HEK293 (cell line): Measurements from ENCODE around the gene MTMR12.

Experiments
- HOXD13 ChIP-seq: sonication (generic); formaldehyde crosslinking; IDR thresholded peaks from 2 replicates; pipeline ENCODE4 v1.8.0; 2022; ENCODE audit warnings: missing genetic modification reagents, borderline replicate concordance
- KLF16 ChIP-seq: fragments of 450-650 bp; formaldehyde crosslinking; IDR thresholded peaks from 2 replicates; pipeline ENCODE4 v1.5.1; 2017; ENCODE audit warnings: missing biosample characterization, missing genetic modification characterization
- KLF7 ChIP-seq: fragments of 450-650 bp; formaldehyde crosslinking; IDR thresholded peaks from 2 replicates; pipeline ENCODE4 v1.5.1; 2016; ENCODE audit warnings: missing biosample characterization, missing genetic modification characterization, borderline replicate concordance
- ZNF16 ChIP-seq: fragments of 450-650 bp; formaldehyde crosslinking; IDR thresholded peaks from 2 replicates; pipeline ENCODE4 v1.5.1; 2016; ENCODE audit warnings: low read depth, missing biosample characterization, missing genetic modification characterization
- ZNF19 ChIP-seq: fragments of 450-650 bp; formaldehyde crosslinking; IDR thresholded peaks from 2 replicates; pipeline ENCODE4; 2016; ENCODE audit warnings: missing biosample characterization, missing genetic modification characterization, low read depth
- ZNF24 ChIP-seq: fragments of 450-650 bp; formaldehyde crosslinking; IDR thresholded peaks from 2 replicates; pipeline ENCODE4 v1.5.1; 2016; ENCODE audit warnings: missing biosample characterization, missing genetic modification characterization
- ZNF48 ChIP-seq: fragments of 450-650 bp; formaldehyde crosslinking; IDR thresholded peaks from 2 replicates; pipeline ENCODE4 v1.5.1; 2016; ENCODE audit warnings: missing biosample characterization, missing genetic modification characterization
- ZNF585B ChIP-seq: fragments of 450-650 bp; formaldehyde crosslinking; IDR thresholded peaks from 2 replicates; pipeline ENCODE4 v1.5.1; 2016; ENCODE audit warnings: missing biosample characterization, missing genetic modification characterization
- ZNF624 ChIP-seq: fragments of 450-650 bp; formaldehyde crosslinking; IDR thresholded peaks from 2 replicates; pipeline ENCODE4 v1.5.1; 2017; ENCODE audit warnings: missing biosample characterization, missing genetic modification characterization
- ZNF658 ChIP-seq: fragments of 450-650 bp; formaldehyde crosslinking; IDR thresholded peaks from 2 replicates; pipeline ENCODE4; 2016; ENCODE audit warnings: missing biosample characterization, missing genetic modification characterization
- ZNF677 ChIP-seq: fragments of 450-650 bp; IDR thresholded peaks from 2 replicates; pipeline ENCODE4 v1.5.0; 2018; ENCODE audit warnings: missing biosample characterization, mild to moderate bottlenecking, missing genetic modification characterization, moderate library complexity
- ZNF776 ChIP-seq: fragments of 450-650 bp; formaldehyde crosslinking; IDR thresholded peaks from 2 replicates; pipeline ENCODE4 v1.5.0; 2017; ENCODE audit warnings: missing biosample characterization, missing genetic modification characterization, borderline replicate concordance
- ZNF843 ChIP-seq: fragments of 450-650 bp; formaldehyde crosslinking; IDR thresholded peaks from 2 replicates; pipeline ENCODE4 v1.5.1; 2016; ENCODE audit warnings: missing biosample characterization, missing genetic modification characterization
- TF ChIP-seq, protein P1 (sequence below): fragments of 450-650 bp; formaldehyde crosslinking; IDR thresholded peaks from 2 replicates; pipeline ENCODE4 v1.5.1; 2016; ENCODE audit warnings: missing biosample characterization, missing genetic modification characterization
- TF ChIP-seq, protein P2 (sequence below): fragments of 450-650 bp; formaldehyde crosslinking; IDR thresholded peaks from 2 replicates; pipeline ENCODE4 v1.5.1; 2016; ENCODE audit warnings: missing biosample characterization, missing genetic modification characterization
- TF ChIP-seq, protein P3 (sequence below): fragments of 450-650 bp; formaldehyde crosslinking; IDR thresholded peaks from 2 replicates; pipeline ENCODE4 v1.5.1; 2016; ENCODE audit warnings: missing biosample characterization, missing genetic modification characterization
- TF ChIP-seq, protein P4 (sequence below): fragments of 450-650 bp; IDR thresholded peaks from 2 replicates; pipeline ENCODE4 v1.5.1; 2018; ENCODE audit warnings: missing biosample characterization, mild to moderate bottlenecking, missing genetic modification characterization
- TF ChIP-seq, protein P5 (sequence below): fragments of 450-650 bp; formaldehyde crosslinking; IDR thresholded peaks from 2 replicates; pipeline ENCODE4 v1.5.1; 2017; ENCODE audit warnings: missing biosample characterization, missing genetic modification characterization
- TF ChIP-seq, protein P6 (sequence below): fragments of 450-650 bp; formaldehyde crosslinking; IDR thresholded peaks from 2 replicates; pipeline ENCODE4 v1.5.1; 2016; ENCODE audit warnings: missing biosample characterization, missing genetic modification characterization
- TF ChIP-seq, protein P7 (sequence below): fragments of 450-650 bp; formaldehyde crosslinking; IDR thresholded peaks from 2 replicates; pipeline ENCODE4 v1.5.1; 2016; ENCODE audit warnings: missing biosample characterization, missing genetic modification characterization
- TF ChIP-seq, protein P8 (sequence below): fragments of 450-650 bp; formaldehyde crosslinking; IDR thresholded peaks from 2 replicates; pipeline ENCODE4 v1.5.1; 2017; ENCODE audit warnings: missing biosample characterization, missing genetic modification characterization
- TF ChIP-seq, protein P9 (sequence below): fragments of 450-650 bp; formaldehyde crosslinking; IDR thresholded peaks from 2 replicates; pipeline ENCODE4 v1.5.1; 2016; ENCODE audit warnings: missing biosample characterization, missing genetic modification characterization

The MTMR12 gene

DNA sequence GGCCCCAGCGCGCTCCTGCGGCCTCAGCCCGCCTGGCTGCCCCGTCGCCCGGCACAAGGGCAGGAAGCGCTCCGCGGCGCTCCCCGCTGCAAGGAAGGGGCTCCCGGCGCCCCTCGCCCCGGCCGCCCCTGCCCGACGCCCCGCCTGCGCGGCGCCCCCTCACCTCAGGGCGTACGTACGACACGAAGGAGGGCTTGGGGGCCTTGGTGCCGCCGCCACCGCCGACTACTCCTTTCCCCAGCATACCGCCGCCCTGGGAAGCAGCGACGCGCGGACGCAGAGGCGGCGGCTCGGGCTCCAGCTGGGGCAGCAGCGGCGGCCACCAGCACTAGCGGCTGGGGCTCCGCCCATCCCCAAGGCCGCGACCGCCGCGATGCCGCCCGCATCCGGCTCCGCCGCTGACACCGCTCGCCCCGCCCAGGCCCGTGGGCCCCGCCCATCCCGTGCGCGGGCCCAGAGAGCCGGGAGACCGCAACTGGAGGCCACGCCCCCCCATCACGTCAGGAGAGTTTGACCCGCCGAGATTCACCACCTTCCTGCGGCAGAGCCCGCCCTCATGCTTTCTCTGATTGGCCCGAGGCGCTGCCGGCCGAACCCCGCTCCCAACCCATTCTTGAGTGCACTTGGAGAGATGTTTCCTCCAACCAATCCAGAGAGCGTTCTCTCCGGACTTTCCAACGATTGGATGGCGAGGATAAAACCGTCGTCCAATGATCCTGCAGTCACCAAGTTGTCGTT is at the start of gene MTMR12 (continued):
- TF ChIP-seq ZNF585B (no peak), ZNF19 (tag by site-specific recombination) (no peak), HOXD13 (no peak), ZNF624 (tag by site-specific recombination) (no peak), ZNF48 (no peak), ZNF843 (tag by site-specific recombination) (no peak), ZNF677 (no peak), KLF16 (no peak), KLF7 (tag by site-specific recombination) (no peak), ZNF16 (no peak), ZNF776 (tag by site-specific recombination) (no peak), ZNF658 (tag by site-specific recombination) (no peak), ZNF24 (tag by site-specific recombination) (no peak)
- TF ChIP-seq, protein P1, sequence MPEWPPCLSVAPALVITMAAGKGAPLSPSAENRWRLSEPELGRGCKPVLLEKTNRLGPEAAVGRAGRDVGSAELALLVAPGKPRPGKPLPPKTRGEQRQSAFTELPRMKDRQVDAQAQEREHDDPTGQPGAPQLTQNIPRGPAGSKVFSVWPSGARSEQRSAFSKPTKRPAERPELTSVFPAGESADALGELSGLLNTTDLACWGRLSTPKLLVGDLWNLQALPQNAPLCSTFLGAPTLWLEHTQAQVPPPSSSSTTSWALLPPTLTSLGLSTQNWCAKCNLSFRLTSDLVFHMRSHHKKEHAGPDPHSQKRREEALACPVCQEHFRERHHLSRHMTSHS (tag by site-specific recombination), result no peak
- TF ChIP-seq, protein P2, sequence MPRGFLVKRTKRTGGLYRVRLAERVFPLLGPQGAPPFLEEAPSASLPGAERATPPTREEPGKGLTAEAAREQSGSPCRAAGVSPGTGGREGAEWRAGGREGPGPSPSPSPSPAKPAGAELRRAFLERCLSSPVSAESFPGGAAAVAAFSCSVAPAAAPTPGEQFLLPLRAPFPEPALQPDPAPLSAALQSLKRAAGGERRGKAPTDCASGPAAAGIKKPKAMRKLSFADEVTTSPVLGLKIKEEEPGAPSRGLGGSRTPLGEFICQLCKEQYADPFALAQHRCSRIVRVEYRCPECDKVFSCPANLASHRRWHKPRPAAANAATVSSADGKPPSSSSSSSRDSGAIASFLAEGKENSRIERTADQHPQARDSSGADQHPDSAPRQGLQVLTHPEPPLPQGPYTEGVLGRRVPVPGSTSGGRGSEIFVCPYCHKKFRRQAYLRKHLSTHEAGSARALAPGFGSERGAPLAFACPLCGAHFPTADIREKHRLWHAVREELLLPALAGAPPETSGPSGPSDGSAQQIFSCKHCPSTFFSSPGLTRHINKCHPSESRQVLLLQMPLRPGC (tag by site-specific recombination), result no peak
- TF ChIP-seq, protein P3, sequence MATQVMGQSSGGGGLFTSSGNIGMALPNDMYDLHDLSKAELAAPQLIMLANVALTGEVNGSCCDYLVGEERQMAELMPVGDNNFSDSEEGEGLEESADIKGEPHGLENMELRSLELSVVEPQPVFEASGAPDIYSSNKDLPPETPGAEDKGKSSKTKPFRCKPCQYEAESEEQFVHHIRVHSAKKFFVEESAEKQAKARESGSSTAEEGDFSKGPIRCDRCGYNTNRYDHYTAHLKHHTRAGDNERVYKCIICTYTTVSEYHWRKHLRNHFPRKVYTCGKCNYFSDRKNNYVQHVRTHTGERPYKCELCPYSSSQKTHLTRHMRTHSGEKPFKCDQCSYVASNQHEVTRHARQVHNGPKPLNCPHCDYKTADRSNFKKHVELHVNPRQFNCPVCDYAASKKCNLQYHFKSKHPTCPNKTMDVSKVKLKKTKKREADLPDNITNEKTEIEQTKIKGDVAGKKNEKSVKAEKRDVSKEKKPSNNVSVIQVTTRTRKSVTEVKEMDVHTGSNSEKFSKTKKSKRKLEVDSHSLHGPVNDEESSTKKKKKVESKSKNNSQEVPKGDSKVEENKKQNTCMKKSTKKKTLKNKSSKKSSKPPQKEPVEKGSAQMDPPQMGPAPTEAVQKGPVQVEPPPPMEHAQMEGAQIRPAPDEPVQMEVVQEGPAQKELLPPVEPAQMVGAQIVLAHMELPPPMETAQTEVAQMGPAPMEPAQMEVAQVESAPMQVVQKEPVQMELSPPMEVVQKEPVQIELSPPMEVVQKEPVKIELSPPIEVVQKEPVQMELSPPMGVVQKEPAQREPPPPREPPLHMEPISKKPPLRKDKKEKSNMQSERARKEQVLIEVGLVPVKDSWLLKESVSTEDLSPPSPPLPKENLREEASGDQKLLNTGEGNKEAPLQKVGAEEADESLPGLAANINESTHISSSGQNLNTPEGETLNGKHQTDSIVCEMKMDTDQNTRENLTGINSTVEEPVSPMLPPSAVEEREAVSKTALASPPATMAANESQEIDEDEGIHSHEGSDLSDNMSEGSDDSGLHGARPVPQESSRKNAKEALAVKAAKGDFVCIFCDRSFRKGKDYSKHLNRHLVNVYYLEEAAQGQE (tag by site-specific recombination), result peak; percentile 7; the same call in 1 of the 2 replicates
- TF ChIP-seq, protein P4, sequence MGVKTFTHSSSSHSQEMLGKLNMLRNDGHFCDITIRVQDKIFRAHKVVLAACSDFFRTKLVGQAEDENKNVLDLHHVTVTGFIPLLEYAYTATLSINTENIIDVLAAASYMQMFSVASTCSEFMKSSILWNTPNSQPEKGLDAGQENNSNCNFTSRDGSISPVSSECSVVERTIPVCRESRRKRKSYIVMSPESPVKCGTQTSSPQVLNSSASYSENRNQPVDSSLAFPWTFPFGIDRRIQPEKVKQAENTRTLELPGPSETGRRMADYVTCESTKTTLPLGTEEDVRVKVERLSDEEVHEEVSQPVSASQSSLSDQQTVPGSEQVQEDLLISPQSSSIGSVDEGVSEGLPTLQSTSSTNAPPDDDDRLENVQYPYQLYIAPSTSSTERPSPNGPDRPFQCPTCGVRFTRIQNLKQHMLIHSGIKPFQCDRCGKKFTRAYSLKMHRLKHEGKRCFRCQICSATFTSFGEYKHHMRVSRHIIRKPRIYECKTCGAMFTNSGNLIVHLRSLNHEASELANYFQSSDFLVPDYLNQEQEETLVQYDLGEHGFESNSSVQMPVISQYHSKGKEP (tag by site-specific recombination), result no peak
- TF ChIP-seq, protein P5, sequence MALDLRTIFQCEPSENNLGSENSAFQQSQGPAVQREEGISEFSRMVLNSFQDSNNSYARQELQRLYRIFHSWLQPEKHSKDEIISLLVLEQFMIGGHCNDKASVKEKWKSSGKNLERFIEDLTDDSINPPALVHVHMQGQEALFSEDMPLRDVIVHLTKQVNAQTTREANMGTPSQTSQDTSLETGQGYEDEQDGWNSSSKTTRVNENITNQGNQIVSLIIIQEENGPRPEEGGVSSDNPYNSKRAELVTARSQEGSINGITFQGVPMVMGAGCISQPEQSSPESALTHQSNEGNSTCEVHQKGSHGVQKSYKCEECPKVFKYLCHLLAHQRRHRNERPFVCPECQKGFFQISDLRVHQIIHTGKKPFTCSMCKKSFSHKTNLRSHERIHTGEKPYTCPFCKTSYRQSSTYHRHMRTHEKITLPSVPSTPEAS, result no peak
- TF ChIP-seq, protein P6, sequence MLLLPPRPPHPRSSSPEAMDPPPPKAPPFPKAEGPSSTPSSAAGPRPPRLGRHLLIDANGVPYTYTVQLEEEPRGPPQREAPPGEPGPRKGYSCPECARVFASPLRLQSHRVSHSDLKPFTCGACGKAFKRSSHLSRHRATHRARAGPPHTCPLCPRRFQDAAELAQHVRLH, result no peak
- TF ChIP-seq, protein P7, sequence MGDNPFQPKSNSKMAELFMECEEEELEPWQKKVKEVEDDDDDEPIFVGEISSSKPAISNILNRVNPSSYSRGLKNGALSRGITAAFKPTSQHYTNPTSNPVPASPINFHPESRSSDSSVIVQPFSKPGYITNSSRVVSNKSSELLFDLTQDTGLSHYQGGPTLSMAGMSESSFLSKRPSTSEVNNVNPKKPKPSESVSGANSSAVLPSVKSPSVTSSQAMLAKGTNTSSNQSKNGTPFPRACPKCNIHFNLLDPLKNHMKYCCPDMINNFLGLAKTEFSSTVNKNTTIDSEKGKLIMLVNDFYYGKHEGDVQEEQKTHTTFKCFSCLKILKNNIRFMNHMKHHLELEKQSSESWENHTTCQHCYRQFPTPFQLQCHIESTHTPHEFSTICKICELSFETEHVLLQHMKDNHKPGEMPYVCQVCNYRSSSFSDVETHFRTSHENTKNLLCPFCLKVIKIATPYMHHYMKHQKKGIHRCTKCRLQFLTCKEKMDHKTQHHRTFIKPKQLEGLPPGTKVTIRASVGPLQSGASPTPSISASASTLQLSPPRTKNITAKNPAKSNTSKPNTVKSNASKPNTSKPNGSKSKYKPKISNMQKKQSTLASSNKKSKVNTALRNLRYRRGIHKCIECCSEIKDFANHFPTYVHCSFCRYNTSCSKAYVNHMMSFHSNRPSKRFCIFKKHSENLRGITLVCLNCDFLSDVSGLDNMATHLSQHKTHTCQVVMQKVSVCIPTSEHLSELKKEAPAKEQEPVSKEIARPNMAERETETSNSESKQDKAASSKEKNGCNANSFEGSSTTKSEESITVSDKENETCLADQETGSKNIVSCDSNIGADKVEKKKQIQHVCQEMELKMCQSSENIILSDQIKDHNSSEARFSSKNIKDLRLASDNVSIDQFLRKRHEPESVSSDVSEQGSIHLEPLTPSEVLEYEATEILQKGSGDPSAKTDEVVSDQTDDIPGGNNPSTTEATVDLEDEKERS, result no peak
- TF ChIP-seq, protein P8, sequence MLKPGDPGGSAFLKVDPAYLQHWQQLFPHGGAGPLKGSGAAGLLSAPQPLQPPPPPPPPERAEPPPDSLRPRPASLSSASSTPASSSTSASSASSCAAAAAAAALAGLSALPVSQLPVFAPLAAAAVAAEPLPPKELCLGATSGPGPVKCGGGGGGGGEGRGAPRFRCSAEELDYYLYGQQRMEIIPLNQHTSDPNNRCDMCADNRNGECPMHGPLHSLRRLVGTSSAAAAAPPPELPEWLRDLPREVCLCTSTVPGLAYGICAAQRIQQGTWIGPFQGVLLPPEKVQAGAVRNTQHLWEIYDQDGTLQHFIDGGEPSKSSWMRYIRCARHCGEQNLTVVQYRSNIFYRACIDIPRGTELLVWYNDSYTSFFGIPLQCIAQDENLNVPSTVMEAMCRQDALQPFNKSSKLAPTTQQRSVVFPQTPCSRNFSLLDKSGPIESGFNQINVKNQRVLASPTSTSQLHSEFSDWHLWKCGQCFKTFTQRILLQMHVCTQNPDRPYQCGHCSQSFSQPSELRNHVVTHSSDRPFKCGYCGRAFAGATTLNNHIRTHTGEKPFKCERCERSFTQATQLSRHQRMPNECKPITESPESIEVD, result no peak
- TF ChIP-seq, protein P9, sequence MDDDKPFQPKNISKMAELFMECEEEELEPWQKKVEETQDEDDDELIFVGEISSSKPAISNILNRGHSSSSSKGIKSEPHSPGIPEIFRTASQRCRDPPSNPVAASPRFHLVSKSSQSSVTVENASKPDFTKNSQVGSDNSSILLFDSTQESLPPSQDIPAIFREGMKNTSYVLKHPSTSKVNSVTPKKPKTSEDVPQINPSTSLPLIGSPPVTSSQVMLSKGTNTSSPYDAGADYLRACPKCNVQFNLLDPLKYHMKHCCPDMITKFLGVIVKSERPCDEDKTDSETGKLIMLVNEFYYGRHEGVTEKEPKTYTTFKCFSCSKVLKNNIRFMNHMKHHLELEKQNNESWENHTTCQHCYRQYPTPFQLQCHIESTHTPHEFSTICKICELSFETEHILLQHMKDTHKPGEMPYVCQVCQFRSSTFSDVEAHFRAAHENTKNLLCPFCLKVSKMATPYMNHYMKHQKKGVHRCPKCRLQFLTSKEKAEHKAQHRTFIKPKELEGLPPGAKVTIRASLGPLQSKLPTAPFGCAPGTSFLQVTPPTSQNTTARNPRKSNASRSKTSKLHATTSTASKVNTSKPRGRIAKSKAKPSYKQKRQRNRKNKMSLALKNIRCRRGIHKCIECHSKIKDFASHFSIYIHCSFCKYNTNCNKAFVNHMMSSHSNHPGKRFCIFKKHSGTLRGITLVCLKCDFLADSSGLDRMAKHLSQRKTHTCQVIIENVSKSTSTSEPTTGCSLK, result no peak
